UCSD-AML1 (cell line): ENCODE data around the gene DQX1.
"Not testable (repeated sequence)": the region's sequence is repeated elsewhere in the genome, so short reads cannot be mapped to it uniquely, and the experiment has no call there.

Experiments
- DNase-seq: peaks from one replicate; lab custom pipeline; 2025; ENCODE audit not compliant: unreplicated experiment; lab: John Stamatoyannopoulos, UW

DQX1 gene, protein sequence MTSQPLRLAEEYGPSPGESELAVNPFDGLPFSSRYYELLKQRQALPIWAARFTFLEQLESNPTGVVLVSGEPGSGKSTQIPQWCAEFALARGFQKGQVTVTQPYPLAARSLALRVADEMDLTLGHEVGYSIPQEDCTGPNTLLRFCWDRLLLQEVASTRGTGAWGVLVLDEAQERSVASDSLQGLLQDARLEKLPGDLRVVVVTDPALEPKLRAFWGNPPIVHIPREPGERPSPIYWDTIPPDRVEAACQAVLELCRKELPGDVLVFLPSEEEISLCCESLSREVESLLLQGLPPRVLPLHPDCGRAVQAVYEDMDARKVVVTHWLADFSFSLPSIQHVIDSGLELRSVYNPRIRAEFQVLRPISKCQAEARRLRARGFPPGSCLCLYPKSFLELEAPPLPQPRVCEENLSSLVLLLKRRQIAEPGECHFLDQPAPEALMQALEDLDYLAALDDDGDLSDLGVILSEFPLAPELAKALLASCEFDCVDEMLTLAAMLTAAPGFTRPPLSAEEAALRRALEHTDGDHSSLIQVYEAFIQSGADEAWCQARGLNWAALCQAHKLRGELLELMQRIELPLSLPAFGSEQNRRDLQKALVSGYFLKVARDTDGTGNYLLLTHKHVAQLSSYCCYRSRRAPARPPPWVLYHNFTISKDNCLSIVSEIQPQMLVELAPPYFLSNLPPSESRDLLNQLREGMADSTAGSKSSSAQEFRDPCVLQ

DNA sequence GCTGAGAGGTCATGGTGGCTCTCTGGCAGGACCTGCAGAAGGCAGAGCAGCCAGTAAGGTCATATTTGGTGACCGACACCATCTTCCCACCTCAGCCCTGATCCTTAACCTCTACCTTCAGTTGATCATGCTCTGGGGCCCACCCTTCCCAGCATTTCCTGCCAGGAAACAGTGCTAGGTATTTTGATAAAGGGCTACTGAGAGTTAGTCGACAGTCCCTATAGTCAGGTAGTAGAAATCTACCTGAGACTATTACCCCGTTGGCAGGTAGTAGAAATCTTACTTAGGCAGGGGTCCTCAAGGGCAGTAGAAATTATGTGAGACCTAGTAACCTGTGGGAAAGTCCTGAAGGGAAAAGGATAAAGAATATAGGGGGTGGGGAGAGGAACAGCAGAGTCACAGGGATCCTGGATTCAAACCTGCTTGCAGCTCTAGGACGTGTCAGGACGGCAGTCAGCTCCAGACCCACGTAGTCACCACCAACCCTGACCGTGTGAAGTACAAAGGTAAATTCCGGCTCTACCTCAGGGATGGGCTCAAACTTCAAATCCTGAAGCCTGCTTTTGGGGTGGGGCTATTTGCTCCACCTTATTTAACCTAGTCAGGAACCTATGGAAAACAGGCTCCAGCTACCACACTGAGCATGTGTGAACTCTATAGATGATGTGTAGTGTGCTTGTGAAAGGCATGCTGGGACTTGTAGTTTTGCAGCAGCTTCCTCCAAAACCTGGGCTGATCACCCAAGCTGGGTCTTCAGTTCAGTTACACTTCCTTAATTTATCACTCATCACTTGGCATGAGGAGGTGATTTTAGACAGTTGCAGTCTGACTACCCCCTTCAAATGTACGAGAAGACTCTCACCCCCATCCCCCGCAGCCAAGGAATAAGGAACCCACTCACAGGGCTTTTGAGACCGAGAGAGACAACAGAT lies at the start of gene DQX1:
TSS of gene DQX1 (minus strand) at position 515 of the 932 bp plus-strand sequence. CDS start at position 13, 502 bp downstream.
- no peak for DNase-seq

- DNase-seq, result no peak
Observed at GRCh38 chr2:74575320-74575719, 49.3 kb upstream of the DQX1 start.

- no peak for DNase-seq
Observed at GRCh38 chr2:74573747-74574562, 47.9 kb upstream of the DQX1 start.

GRCh38 chr2:74572178-74572925 lies 46.3 kb upstream of the DQX1 start:
- no peak for DNase-seq

DNA sequence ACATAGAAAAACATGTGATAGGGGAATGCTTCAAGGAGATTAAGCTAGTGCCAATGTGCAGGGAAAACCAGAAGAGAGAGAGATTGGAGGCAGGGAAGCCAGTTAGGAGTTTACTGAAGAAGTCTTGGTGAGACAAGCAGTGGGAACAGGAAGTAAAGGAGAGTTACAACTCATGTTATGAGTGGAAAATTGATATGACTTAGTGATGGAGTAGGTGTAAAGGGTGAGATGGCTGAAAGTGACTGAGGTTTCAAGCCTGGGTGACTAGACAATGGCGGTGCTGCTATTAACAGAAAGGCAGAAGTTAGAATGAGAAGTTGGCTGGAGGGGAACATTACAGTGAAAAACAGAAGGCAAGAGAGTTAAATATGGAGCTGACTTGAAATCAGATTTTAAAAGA lies 45.0 kb upstream of the DQX1 start:
- DNase-seq, result no peak

DNA sequence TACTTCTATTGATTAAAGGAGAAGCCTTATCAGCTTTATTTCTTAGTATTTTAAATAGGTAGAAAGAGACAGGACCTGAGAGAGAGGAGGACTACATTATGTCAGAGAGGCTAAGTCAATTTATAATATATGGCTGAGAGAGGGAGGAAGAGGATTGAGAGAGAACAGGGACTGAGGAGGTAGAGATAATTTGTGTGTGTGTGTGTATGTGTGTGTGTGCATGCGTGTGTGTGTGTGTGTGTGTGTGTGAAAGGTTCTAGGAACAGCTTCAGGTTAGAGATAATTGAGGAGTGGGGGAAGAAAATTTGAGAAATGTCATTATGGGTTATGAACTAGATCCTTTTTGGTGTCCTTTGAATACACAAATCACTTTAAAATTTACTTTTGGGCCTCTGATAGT lies 43.7 kb upstream of the DQX1 start:
- DNase-seq, result no peak

GRCh38 chr2:74567881-74568280 lies 41.9 kb upstream of the DQX1 start:
- no peak for DNase-seq

DNA sequence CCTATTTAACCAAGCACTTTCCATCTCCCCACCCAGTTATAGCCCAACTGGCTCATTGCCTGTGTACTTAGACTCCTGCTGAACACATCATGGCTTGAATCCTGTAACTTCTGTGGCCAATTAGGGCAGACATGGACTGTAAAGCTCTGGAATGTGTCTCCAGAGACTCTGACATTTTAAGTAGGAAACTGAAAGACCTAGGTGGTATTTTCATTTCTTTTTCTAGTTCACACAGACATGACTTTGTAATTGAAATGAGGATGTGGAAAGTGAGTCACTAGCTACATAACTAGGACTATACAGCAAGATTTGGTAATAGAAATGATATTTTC lies 40.7 kb upstream of the DQX1 start:
- DNase-seq, result no peak

- no peak for DNase-seq
Observed at GRCh38 chr2:74566076-74566753, 40.2 kb upstream of the DQX1 start.

GRCh38 chr2:74564222-74564621 lies 38.2 kb upstream of the DQX1 start:
- DNase-seq, result no peak

DNA sequence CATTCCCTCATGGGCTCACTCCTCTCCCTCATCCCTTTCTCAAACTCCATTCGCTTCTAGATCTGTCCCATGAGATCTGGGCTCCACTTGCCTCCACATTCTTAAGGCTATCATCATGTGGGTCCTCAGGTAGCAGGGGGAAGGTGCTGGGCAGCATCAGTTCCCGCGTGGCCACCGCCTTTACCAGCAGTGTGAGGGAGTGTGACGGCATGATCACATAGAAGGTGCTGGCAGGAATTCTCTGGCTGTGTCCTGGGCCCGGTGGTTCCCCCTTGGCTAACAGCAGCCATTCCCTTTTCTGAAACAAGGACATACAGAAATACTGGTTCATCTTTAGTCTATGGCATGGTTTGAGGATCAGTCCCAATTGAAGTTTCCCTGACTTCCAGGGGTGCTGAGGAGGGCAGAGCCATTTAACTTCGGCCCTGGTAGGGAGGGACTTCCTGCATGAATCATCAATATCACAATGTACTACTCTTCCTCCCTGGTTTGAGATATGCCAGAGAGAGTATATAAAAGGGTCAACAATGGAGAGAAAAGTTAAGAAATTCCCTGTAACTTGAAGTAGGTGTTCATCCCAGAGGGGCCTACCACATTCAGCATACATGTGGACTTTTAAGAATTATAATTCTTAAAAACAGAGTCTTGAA lies 36.2 kb upstream of the DQX1 start:
- no peak for DNase-seq

DNA sequence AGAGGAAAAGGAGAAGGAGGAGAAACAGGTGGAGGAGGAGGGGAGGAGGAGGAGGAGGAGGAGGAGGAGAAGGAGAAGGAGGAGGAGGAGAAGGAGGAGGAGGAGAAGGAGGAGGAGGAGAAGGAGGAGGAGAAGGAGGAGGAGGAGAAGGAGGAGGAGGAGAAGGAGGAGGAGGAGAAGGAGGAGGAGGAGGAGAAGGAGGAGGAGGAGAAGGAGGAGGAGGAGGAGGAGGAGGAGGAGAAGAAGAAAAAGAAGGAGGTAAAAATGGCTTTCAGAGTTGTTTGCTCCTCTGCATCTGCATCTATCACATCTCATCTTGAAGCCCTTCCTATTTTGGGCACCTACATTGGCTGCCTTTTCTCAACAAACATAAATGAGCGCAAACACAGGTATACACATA lies 35.0 kb upstream of the DQX1 start:
- DNase-seq, result not testable (repeated sequence)

DNA sequence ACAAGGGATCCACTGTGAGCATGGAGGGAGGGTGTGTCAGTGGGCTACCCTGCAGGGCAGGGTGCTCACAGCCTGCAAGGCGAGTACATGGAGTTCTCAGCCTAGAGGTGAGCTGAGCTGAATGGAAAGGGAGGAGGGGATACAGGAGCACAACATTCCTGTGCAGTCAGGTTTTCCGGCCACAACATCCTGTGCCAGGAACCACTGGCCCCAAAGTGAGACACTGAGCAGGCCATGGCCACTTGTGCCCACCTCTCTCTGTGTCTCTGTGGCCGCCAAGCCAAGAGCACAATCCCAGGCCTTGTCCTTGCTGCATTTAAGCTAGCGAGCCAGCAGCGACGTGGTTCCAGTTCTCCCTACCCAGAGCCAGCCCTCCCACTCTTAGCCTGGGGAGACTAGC lies 34.6 kb upstream of the DQX1 start:
- DNase-seq, result peak; percentile 64

- no peak for DNase-seq
Observed at GRCh38 chr2:74559912-74560311, 33.9 kb upstream of the DQX1 start.

GRCh38 chr2:74558284-74559230 lies 32.5 kb upstream of the DQX1 start:
- no peak for DNase-seq

DNA sequence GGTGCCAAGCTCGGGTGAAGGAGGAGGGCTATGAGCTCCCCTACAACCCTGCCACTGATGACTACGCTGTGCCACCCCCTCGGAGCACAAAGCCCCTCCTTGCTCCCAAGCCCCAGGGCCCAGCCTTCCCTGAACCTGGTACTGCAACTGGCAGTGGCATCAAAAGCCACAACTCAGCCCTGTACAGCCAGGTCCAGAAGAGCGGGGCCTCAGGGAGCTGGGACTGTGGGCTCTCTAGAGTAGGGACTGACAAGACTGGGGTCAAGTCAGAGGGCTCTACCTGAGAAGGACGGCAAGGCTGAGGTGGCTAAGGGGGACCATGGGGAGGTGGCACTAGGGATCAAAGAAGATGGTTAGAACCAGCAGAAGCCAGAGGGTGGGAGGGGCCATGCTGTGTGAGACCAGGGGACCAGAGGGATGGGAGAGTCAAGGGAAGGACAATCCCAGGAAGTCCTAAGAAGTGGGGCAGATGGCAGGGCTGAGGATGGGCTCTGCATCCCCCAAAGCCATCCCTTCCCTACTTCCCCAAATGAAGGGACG lies 30.9 kb upstream of the DQX1 start:
- no peak for DNase-seq

DNA sequence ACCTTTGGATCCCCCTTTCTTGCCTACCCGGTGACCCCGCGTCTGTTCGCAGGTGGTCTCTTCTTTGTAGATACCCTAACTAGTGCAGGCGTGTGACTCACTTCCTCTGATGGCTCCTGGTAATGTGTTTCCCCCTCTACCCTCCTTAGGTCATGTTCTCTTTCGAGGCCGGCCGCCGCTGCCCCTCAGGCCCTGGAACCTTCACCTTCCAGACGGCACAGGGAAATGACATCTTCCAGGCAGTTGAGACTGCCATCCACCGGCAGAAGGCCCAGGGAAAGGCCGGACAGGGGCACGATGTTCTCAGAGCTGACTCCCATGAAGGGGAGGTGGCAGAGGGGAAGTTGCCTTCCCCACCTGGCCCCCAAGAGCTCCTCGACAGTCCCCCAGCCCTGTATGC lies 30.1 kb upstream of the DQX1 start:
- no peak for DNase-seq
